Neuronal stem cell (in vitro differentiated cells): ENCODE data around the gene LGALS9B.
"Not testable (repeated sequence)": the region's sequence is repeated elsewhere in the genome, so short reads cannot be mapped to it uniquely, and the experiment has no call there.

Experiments used
- DNase-seq: peaks from one replicate; pipeline ENCODE4 v3.0.0-alpha.2; 2013; ENCODE audit warnings: low spot score
- H2AFZ ChIP-seq: one replicate; pipeline ENCODE4 v1.6.1; 2013; ENCODE audit warnings: mild to moderate bottlenecking, low read length, inconsistent platforms
- H2AK5ac ChIP-seq: 2 replicates; pipeline ENCODE4 v1.6.1; 2013; ENCODE audit warnings: low read depth, mild to moderate bottlenecking, inconsistent platforms, low read length, moderate library complexity, mixed read lengths
- H2BK120ac ChIP-seq: 2 replicates; pipeline ENCODE4 v1.6.1; 2013; ENCODE audit warnings: low read depth, mild to moderate bottlenecking, inconsistent platforms, low read length, moderate library complexity, mixed read lengths
- H2BK12ac ChIP-seq: one replicate; pipeline ENCODE4 v1.6.1; 2013; ENCODE audit warnings: low read length, inconsistent platforms
- H2BK15ac ChIP-seq: 2 replicates; pipeline ENCODE4 v1.6.1; 2013; ENCODE audit warnings: mild to moderate bottlenecking, low read length, inconsistent platforms, mixed read lengths
- H2BK5ac ChIP-seq: one replicate; pipeline ENCODE4 v1.6.1; 2013; ENCODE audit warnings: inconsistent platforms, mild to moderate bottlenecking, low read length, moderate library complexity
- H3K14ac ChIP-seq: one replicate; pipeline ENCODE4 v1.6.1; 2013; ENCODE audit warnings: low read length, inconsistent platforms
- H3K18ac ChIP-seq: 2 replicates; pipeline ENCODE4 v1.6.1; 2013; ENCODE audit warnings: low read length, inconsistent platforms
- H3K23ac ChIP-seq: 2 replicates; pipeline ENCODE4 v1.6.1; 2013; ENCODE audit warnings: low read depth, mild to moderate bottlenecking, mixed read lengths, low read length, inconsistent platforms; ENCODE audit not compliant: poor library complexity
- H3K27ac ChIP-seq: replicated peaks from 3 replicates; pipeline ENCODE4 v1.5.1; 2013; ENCODE audit warnings: low read length, inconsistent platforms
- H3K27me3 ChIP-seq, 3 experiments: 2 replicates each; pipeline ENCODE4 v1.6.1; 2013; ENCODE audit warnings: low read length in 3 of 3, mild to moderate bottlenecking in 2 of 3, inconsistent platforms in 1 of 3, low read depth in 1 of 3, mixed read lengths in 1 of 3, moderate library complexity in 1 of 3; ENCODE audit not compliant: control insufficient read depth in 3 of 3, insufficient read depth in 3 of 3
- H3K36me3 ChIP-seq, 2 donors: replicated peaks in 1 of 2; 2 replicates each; pipeline ENCODE4 v1.6.1; 2013; ENCODE audit warnings: low read length in 2 of 2; ENCODE audit not compliant: control insufficient read depth in 2 of 2, insufficient read depth in 2 of 2
- H3K4ac ChIP-seq: 2 replicates; pipeline ENCODE4 v1.6.1; 2013; ENCODE audit warnings: inconsistent platforms, mild to moderate bottlenecking, low read length, moderate library complexity
- H3K4me1 ChIP-seq, 2 donors: 1 replicate in 1 of 2; 2 replicates in 1 of 2; pipeline ENCODE4 v1.6.1; 2013; ENCODE audit warnings: low read length in 2 of 2, low read depth in 1 of 2; ENCODE audit not compliant: control insufficient read depth in 2 of 2, insufficient read depth in 1 of 2
- H3K4me2 ChIP-seq: one replicate; pipeline ENCODE4 v1.6.1; 2013; ENCODE audit warnings: mild to moderate bottlenecking, low read length, inconsistent platforms; ENCODE audit not compliant: insufficient read depth, poor library complexity, severe bottlenecking
- H3K4me3 ChIP-seq, 2 donors: 2 replicates each; pipeline ENCODE4 v1.5.1; 2013; ENCODE audit warnings: low read length in 2 of 2, mild to moderate bottlenecking in 2 of 2, inconsistent platforms in 1 of 2, moderate library complexity in 1 of 2
- H3K79me1 ChIP-seq: one replicate; pipeline ENCODE4 v1.6.1; 2013; ENCODE audit warnings: low read depth, mild to moderate bottlenecking, inconsistent platforms, low read length, moderate library complexity
- H3K9ac ChIP-seq: one replicate; pipeline ENCODE4 v1.6.1; 2013; ENCODE audit warnings: mild to moderate bottlenecking, low read depth, low read length, inconsistent platforms; ENCODE audit not compliant: poor library complexity
- H3K9me3 ChIP-seq, 2 donors: replicated peaks in 1 of 2; 2 replicates each; pipeline versions ENCODE3 to v1.6.1; 2013; ENCODE audit warnings: low read length in 2 of 2, mild to moderate bottlenecking in 2 of 2, inconsistent platforms in 1 of 2, low read depth in 1 of 2, mixed read lengths in 1 of 2, moderate library complexity in 1 of 2; ENCODE audit not compliant: control insufficient read depth in 2 of 2, insufficient read depth in 1 of 2
- H4K8ac ChIP-seq: one replicate; pipeline ENCODE4 v1.6.1; 2013; ENCODE audit warnings: low read depth, mild to moderate bottlenecking, inconsistent platforms, low read length, moderate library complexity
- H4K91ac ChIP-seq: one replicate; pipeline ENCODE4 v1.6.1; 2013; ENCODE audit warnings: low read length, low read depth, mild to moderate bottlenecking, inconsistent platforms; ENCODE audit not compliant: poor library complexity
- WGBS, 2 donors: extraction: QIAGEN DNeasy Blood & Tissue Kit; methylation state at CpG; one replicate each; pipeline ENCODE4 v1.1.7; 2013; ENCODE audit warnings: missing lambda C conversion rate in 2 of 2, mixed read lengths in 1 of 2; ENCODE audit not compliant: insufficient read length in 2 of 2, insufficient replicate concordance in 1 of 2; ENCODE audit errors: extremely low coverage in 2 of 2; 5-methylcytosine and 5-hydroxymethylcytosine counted together

LGALS9B gene

GRCh38 chr17:20469946-20470345 is 2.6 kb upstream of the LGALS9B start:
- not testable (repeated sequence) for H4K8ac ChIP-seq, H3K4ac ChIP-seq, H2AFZ ChIP-seq, H4K91ac ChIP-seq, H3K27ac ChIP-seq, H3K4me1 ChIP-seq, H2AK5ac ChIP-seq, H3K27me3 ChIP-seq, H2BK5ac ChIP-seq, H3K36me3 ChIP-seq, H3K9ac ChIP-seq, H3K79me1 ChIP-seq, H2BK120ac ChIP-seq, H3K9me3 ChIP-seq, H2BK12ac ChIP-seq, H3K23ac ChIP-seq, DNase-seq, H3K4me3 ChIP-seq, H3K4me2 ChIP-seq, H2BK15ac ChIP-seq, H3K18ac ChIP-seq, H3K14ac ChIP-seq
- no CpG with 5 or more reads among the region's 4 CpGs for WGBS, 2 donors

- not testable (repeated sequence) for H3K4me1 ChIP-seq, H2BK120ac ChIP-seq, H3K27ac ChIP-seq, H4K8ac ChIP-seq, H3K27me3 ChIP-seq, H3K23ac ChIP-seq, H3K9ac ChIP-seq, H3K4ac ChIP-seq, DNase-seq, H2AK5ac ChIP-seq, H3K14ac ChIP-seq, H3K79me1 ChIP-seq, H3K4me2 ChIP-seq, H3K4me3 ChIP-seq, H3K18ac ChIP-seq, H2BK12ac ChIP-seq, H3K9me3 ChIP-seq, H2BK5ac ChIP-seq, H2AFZ ChIP-seq, H2BK15ac ChIP-seq, H4K91ac ChIP-seq, H3K36me3 ChIP-seq
- no CpG with 5 or more reads among the region's 4 CpGs for WGBS, 2 donors
These were observed 1.8 kb upstream of the LGALS9B start for GRCh38 chr17:20469107-20469506.

GRCh38 chr17:20466999-20467398 is 340 bp downstream of the LGALS9B start:
- H3K4me2 ChIP-seq, H3K4me3 ChIP-seq, DNase-seq, H3K9ac ChIP-seq, H3K4me1 ChIP-seq, H4K8ac ChIP-seq, H2AFZ ChIP-seq, H3K79me1 ChIP-seq, H4K91ac ChIP-seq, H2BK120ac ChIP-seq, H2BK15ac ChIP-seq, H3K14ac ChIP-seq, H3K4ac ChIP-seq, H3K23ac ChIP-seq, H3K18ac ChIP-seq, H2BK12ac ChIP-seq, H3K36me3 ChIP-seq, H3K27me3 ChIP-seq, H2BK5ac ChIP-seq, H2AK5ac ChIP-seq, H3K9me3 ChIP-seq, H3K27ac ChIP-seq: not testable (repeated sequence)
- whole genome bisulfite sequencing, 2 donors = no CpG with 5 or more reads among the region's 5 CpGs

- not testable (repeated sequence) for H3K4me3 ChIP-seq, H4K8ac ChIP-seq, H3K9ac ChIP-seq, H2BK120ac ChIP-seq, H2AFZ ChIP-seq, H3K4me1 ChIP-seq, H3K27ac ChIP-seq, H3K14ac ChIP-seq, H3K4ac ChIP-seq, H3K36me3 ChIP-seq, H2BK5ac ChIP-seq, H3K27me3 ChIP-seq, H4K91ac ChIP-seq, H3K9me3 ChIP-seq, H2BK12ac ChIP-seq, H2AK5ac ChIP-seq, DNase-seq, H2BK15ac ChIP-seq, H3K79me1 ChIP-seq, H3K23ac ChIP-seq, H3K18ac ChIP-seq, H3K4me2 ChIP-seq
- no CpG with 5 or more reads among the region's 5 CpGs for WGBS, 2 donors
These were observed 786 bp downstream of the LGALS9B start for GRCh38 chr17:20466553-20466952.
